ENCODE data around the gene FITM2. TPM values are rescaled to one million over a fixed set of nuclear protein-coding genes. Genes with fewer than 3 reads are reported as not detected.
"Not testable (repeated sequence)": the region's sequence is repeated elsewhere in the genome, so short reads cannot be mapped to it uniquely, and the experiment has no call there.

FITM2 gene
- total RNA-seq, 2 experiments from 2014 or later: 2.0 to 2.1 TPM

- Mint-ChIP-seq H3K27ac (no peak overlapping the region), H3K36me3 (ENCODE audit: low read depth) (no peaks in the 10 kb centered on the region), H3K9me3 (no peaks in the 10 kb centered on the region), H3K27me3 (peaks cover 4% of the 10 kb centered on the region), H3K4me1 (ENCODE audit: low read depth) (no peaks in the 10 kb centered on the region), H3K4me3 (no peak overlapping the region)
- no peak for TF ChIP-seq CTCF (IDR thresholded peaks at IDR 0.05)
- ATAC-seq (no peak), DNase-seq (no peak)
- POLR2A ChIA-PET: no interaction called here
- CTCF ChIA-PET: interaction anchor here (1.3 kb wide), 1 partner anchor 35 kb away, joined by 3 read pairs; no protein-coding TSS in a partner anchor
- intact Hi-C loops (cut with micrococcal nuclease): no loop called here
Measured at GRCh38 chr20:44349349-44349748, 38.3 kb upstream of the FITM2 start.

- CTCF ChIA-PET: no interaction called here
Measured at GRCh38 chr20:44348168-44348659, 37.2 kb upstream of the FITM2 start.

GRCh38 chr20:44345941-44346340 lies 34.9 kb upstream of the FITM2 start:
- H3K27ac Mint-ChIP-seq; DNase-seq; H3K36me3 Mint-ChIP-seq (ENCODE audit: low read depth); H3K4me3 Mint-ChIP-seq; H3K4me1 Mint-ChIP-seq (ENCODE audit: low read depth); H3K27me3 Mint-ChIP-seq; POLR2A ChIA-PET; intact Hi-C loops (cut with micrococcal nuclease); H3K9me3 Mint-ChIP-seq; ATAC-seq: not testable (repeated sequence)
- CTCF ChIA-PET: interaction anchor here (1.2 to 1.7 kb wide), 2 partner anchors 129 to 133 kb away, joined by 3 to 7 read pairs; no protein-coding TSS in a partner anchor

More at GRCh38 chr20:44348168-44348659, 37.2 kb upstream of the FITM2 start:
- Mint-ChIP-seq H3K36me3 (ENCODE audit: low read depth) (no peaks in the 10 kb centered on the region), H3K9me3 (no peaks in the 10 kb centered on the region), H3K4me3 (no peak overlapping the region), H3K27ac (no peak overlapping the region), H3K4me1 (ENCODE audit: low read depth) (no peaks in the 10 kb centered on the region), H3K27me3 (peaks cover 4% of the 10 kb centered on the region)
- DNase-seq (no peak), ATAC-seq (no peak)
- POLR2A ChIA-PET: no interaction called here
- TF ChIP-seq CTCF (IDR thresholded peaks at IDR 0.05): no peak
- intact Hi-C loops (cut with micrococcal nuclease): no loop called here

- intact Hi-C loops (cut with micrococcal nuclease): no loop called here
- no peak for DNase-seq
- POLR2A ChIA-PET: no interaction called here
- no peak for TF ChIP-seq CTCF (IDR thresholded peaks at IDR 0.05)
- no peaks in the 10 kb centered on the region for H3K4me1 Mint-ChIP-seq (ENCODE audit: low read depth)
- no peaks in the 10 kb centered on the region for H3K9me3 Mint-ChIP-seq
- H3K4me3 Mint-ChIP-seq: no peak overlapping the region
- no peak overlapping the region for H3K27ac Mint-ChIP-seq
- no peaks in the 10 kb centered on the region for H3K27me3 Mint-ChIP-seq
- ATAC-seq: no peak
- CTCF ChIA-PET: interaction anchor here (1.2 to 1.7 kb wide), 2 partner anchors 128 to 133 kb away, joined by 3 to 7 read pairs; no protein-coding TSS in a partner anchor
- H3K36me3 Mint-ChIP-seq (ENCODE audit: low read depth): no peaks in the 10 kb centered on the region
Measured at GRCh38 chr20:44345147-44345546, 34.1 kb upstream of the FITM2 start.

GRCh38 chr20:44344723-44345122 lies 33.7 kb upstream of the FITM2 start:
- ATAC-seq (no peak), DNase-seq (no peak)
- Mint-ChIP-seq H3K36me3 (ENCODE audit: low read depth) (no peaks in the 10 kb centered on the region), H3K4me3 (no peak overlapping the region), H3K9me3 (no peaks in the 10 kb centered on the region), H3K4me1 (ENCODE audit: low read depth) (no peaks in the 10 kb centered on the region), H3K27me3 (no peaks in the 10 kb centered on the region), H3K27ac (no peak overlapping the region)
- ChIA-PET CTCF (no interaction called here), POLR2A (no interaction called here)
- TF ChIP-seq CTCF (IDR thresholded peaks at IDR 0.05): no peak
- intact Hi-C loops (cut with micrococcal nuclease): no loop called here
